H9 (cell line): ENCODE measurements around the gene GRIFIN. TPM values are rescaled to one million over a fixed set of nuclear protein-coding genes. Genes with fewer than 3 reads are reported as not detected.

Experiments
- DNase-seq: peaks from one replicate; pipeline ENCODE4 v3.0.0-alpha.2; 2017
- H2AFZ ChIP-seq: one replicate; pipeline ENCODE4 v1.6.1; 2013; ENCODE audit warnings: mild to moderate bottlenecking, low read length, control low read depth, moderate library complexity
- H2AK5ac ChIP-seq: 2 replicates; pipeline ENCODE4 v1.6.1; 2013; ENCODE audit warnings: low read length, control low read depth, mixed read lengths; ENCODE audit not compliant: insufficient read length
- H2BK120ac ChIP-seq: one replicate; pipeline ENCODE4 v1.6.1; 2013; ENCODE audit warnings: low read depth, mild to moderate bottlenecking, low read length, control low read depth, inconsistent platforms; ENCODE audit not compliant: poor library complexity, severe bottlenecking
- H2BK12ac ChIP-seq: 2 replicates; pipeline ENCODE4 v1.6.1; 2013; ENCODE audit warnings: low read length, control low read depth, mixed read lengths, low read depth; ENCODE audit not compliant: insufficient read length
- H2BK15ac ChIP-seq: 2 replicates; pipeline ENCODE4 v1.6.1; 2013; ENCODE audit warnings: low read depth, low read length, control low read depth
- H2BK20ac ChIP-seq: one replicate; pipeline ENCODE4 v1.6.1; 2013; ENCODE audit warnings: low read depth, mild to moderate bottlenecking, low read length, control low read depth, inconsistent platforms; ENCODE audit not compliant: poor library complexity, severe bottlenecking
- H2BK5ac ChIP-seq: 2 replicates; pipeline ENCODE4 v1.6.1; 2013; ENCODE audit warnings: low read length, control low read depth, mixed read lengths; ENCODE audit not compliant: insufficient read length
- H3K14ac ChIP-seq: 2 replicates; pipeline ENCODE4 v1.6.1; 2013; ENCODE audit warnings: low read length, control low read depth; ENCODE audit not compliant: insufficient read depth
- H3K18ac ChIP-seq: 2 replicates; pipeline ENCODE4 v1.6.1; 2013; ENCODE audit warnings: low read depth, mild to moderate bottlenecking, mixed read lengths, low read length, control low read depth; ENCODE audit not compliant: insufficient read length
- H3K23ac ChIP-seq: 2 replicates; pipeline ENCODE4 v1.6.1; 2013; ENCODE audit warnings: low read length, control low read depth, mixed read lengths, low read depth; ENCODE audit not compliant: insufficient read length
- H3K23me2 ChIP-seq: 2 replicates; pipeline ENCODE4 v1.6.1; 2013; ENCODE audit warnings: low read depth, mild to moderate bottlenecking, mixed read lengths, low read length, control low read depth; ENCODE audit not compliant: insufficient read length, poor library complexity, severe bottlenecking
- H3K27ac ChIP-seq: 2 replicates; pipeline ENCODE4 v1.5.1; 2013; ENCODE audit warnings: low read length, control low read depth, mixed read lengths, low read depth; ENCODE audit not compliant: insufficient read length
- H3K27me3 ChIP-seq: 2 replicates; pipeline ENCODE4 v1.6.1; 2013; ENCODE audit warnings: low read length, control low read depth, inconsistent platforms; ENCODE audit not compliant: insufficient read depth
- H3K4ac ChIP-seq: 2 replicates; pipeline ENCODE4 v1.6.1; 2013; ENCODE audit warnings: low read depth, mild to moderate bottlenecking, control low read depth, inconsistent platforms, low read length, moderate library complexity
- H3K4me1 ChIP-seq: 2 replicates; pipeline ENCODE4 v1.6.1; 2013; ENCODE audit warnings: low read length, control low read depth, inconsistent platforms; ENCODE audit not compliant: insufficient read depth
- H3K4me2 ChIP-seq: 2 replicates; pipeline ENCODE4 v1.6.1; 2013; ENCODE audit warnings: low read length, control low read depth, mixed read lengths; ENCODE audit not compliant: insufficient read length, insufficient read depth
- H3K56ac ChIP-seq: 2 replicates; pipeline ENCODE4 v1.6.1; 2013; ENCODE audit warnings: low read depth, mild to moderate bottlenecking, mixed read lengths, low read length, control low read depth; ENCODE audit not compliant: insufficient read length
- H3K79me1 ChIP-seq: 2 replicates; pipeline ENCODE4 v1.6.1; 2013; ENCODE audit warnings: low read depth, mild to moderate bottlenecking, moderate library complexity, low read length, control low read depth, inconsistent platforms; ENCODE audit not compliant: insufficient read depth, poor library complexity, severe bottlenecking
- H3K79me2 ChIP-seq: 2 replicates; pipeline ENCODE4 v1.6.1; 2013; ENCODE audit warnings: low read length, control low read depth, inconsistent platforms; ENCODE audit not compliant: insufficient read depth
- H3K9ac ChIP-seq: 2 replicates; pipeline ENCODE4 v1.6.1; 2013; ENCODE audit warnings: low read length, control low read depth, mixed read lengths; ENCODE audit not compliant: insufficient read length; ENCODE audit errors: extremely low read depth
- H3K9me3 ChIP-seq: one replicate; pipeline ENCODE4 v1.6.1; 2013; ENCODE audit warnings: low read depth, low read length, inconsistent platforms; ENCODE audit not compliant: control insufficient read depth
- H3T11ph ChIP-seq: one replicate; pipeline ENCODE4 v1.6.1; 2013; ENCODE audit warnings: mild to moderate bottlenecking, low read length, control low read depth, inconsistent platforms
- H4K20me1 ChIP-seq: one replicate; pipeline ENCODE4 v1.6.1; 2013; ENCODE audit not compliant: control insufficient read depth, insufficient read length, insufficient read depth
- H4K5ac ChIP-seq: 2 replicates; pipeline ENCODE4 v1.6.1; 2013; ENCODE audit warnings: low read depth, mild to moderate bottlenecking, mixed read lengths, low read length, control low read depth; ENCODE audit not compliant: insufficient read length
- H4K8ac ChIP-seq: replicated peaks from 2 replicates; pipeline ENCODE4 v1.6.1; 2013; ENCODE audit warnings: low read length, control low read depth, mixed read lengths, low read depth; ENCODE audit not compliant: insufficient read length
- H4K91ac ChIP-seq: 2 replicates; pipeline ENCODE4 v1.6.1; 2013; ENCODE audit warnings: low read depth, mild to moderate bottlenecking, moderate library complexity, mixed read lengths, low read length, control low read depth; ENCODE audit not compliant: insufficient read length
- H3K27ac Mint-ChIP-seq, 3 experiments: 2 replicates in 2 of 3; 3 replicates in 1 of 3; pipeline ENCODE4 v1.8.0; 2020 to 2021; ENCODE audit warnings: mixed read lengths in 3 of 3, mild to moderate bottlenecking in 1 of 3, moderate library complexity in 1 of 3
- H3K27me3 Mint-ChIP-seq: 2 replicates; pipeline ENCODE4 v1.8.0; 2021; ENCODE audit warnings: low read depth, mild to moderate bottlenecking, moderate library complexity, mixed read lengths
- H3K36me3 Mint-ChIP-seq, 3 experiments: 2 replicates in 2 of 3; 3 replicates in 1 of 3; pipeline ENCODE4 v1.8.0; 2020 to 2021; ENCODE audit warnings: low read depth in 3 of 3, mixed read lengths in 3 of 3; ENCODE audit not compliant: insufficient read depth in 1 of 3
- H3K4me1 Mint-ChIP-seq, 2 experiments: 2 replicates each; pipeline ENCODE4 v1.8.0; 2020; ENCODE audit warnings: mixed read lengths in 2 of 2
- H3K4me3 Mint-ChIP-seq, 2 experiments: 2 replicates in 1 of 2; 3 replicates in 1 of 2; pipeline ENCODE4 v1.8.0; 2020 to 2021; ENCODE audit warnings: mild to moderate bottlenecking in 2 of 2, mixed read lengths in 2 of 2, moderate library complexity in 1 of 2
- H3K9me3 Mint-ChIP-seq, 2 experiments: 2 replicates in 1 of 2; 3 replicates in 1 of 2; pipeline ENCODE4 v1.8.0; 2020; ENCODE audit warnings: mild to moderate bottlenecking in 2 of 2, mixed read lengths in 2 of 2, moderate library complexity in 1 of 2
- WGBS: extraction: QIAGEN DNeasy Blood & Tissue Kit; methylation state at CpG from one replicate; pipeline ENCODE4 v1.1.7; 2013; ENCODE audit warnings: missing lambda C conversion rate, low lambda C conversion rate, mixed read lengths; ENCODE audit not compliant: insufficient read length; ENCODE audit errors: extremely low coverage; 5-methylcytosine and 5-hydroxymethylcytosine counted together
- total RNA-seq: library from RNA; stranded (reverse); gene quantifications from 2 replicates; pipeline ENCODE4 v1.2.1, GENCODE V29; 2021
- TF ChIP-seq, protein P1 (sequence below): fragments of 200-600 bp; sonication (generic); conservative IDR thresholded peaks from 3 replicates; pipeline ENCODE4 v1.8.0; 2021; ENCODE audit warnings: antibody characterized with exemption, mild to moderate bottlenecking

Gene GRIFIN
- total RNA-seq, 1 experiment from 2014 or later: not detected

DNA sequence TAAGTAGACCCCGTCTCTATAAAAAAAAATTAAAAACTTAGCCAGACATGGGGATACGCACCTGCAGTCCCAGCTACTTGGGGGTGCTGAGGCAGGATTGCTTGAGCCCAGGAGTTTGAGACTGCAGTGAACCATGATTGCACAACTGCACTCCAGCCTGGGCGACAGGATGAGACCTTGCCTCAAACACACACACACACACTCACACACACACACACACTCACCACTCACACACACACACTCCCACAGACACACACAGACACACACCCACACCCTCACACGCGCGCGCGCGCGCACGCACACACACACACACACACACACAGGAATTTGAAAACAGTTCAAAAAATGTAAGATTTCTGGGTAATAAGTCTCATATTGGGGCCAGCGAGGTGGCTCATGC lies 8.7 kb upstream of the GRIFIN start:
- H3K79me2 ChIP-seq: no peaks in the 10 kb centered on the region
- WGBS: no CpG with 5 or more reads among the region's 12 CpGs
- H2BK5ac ChIP-seq: no peak overlapping the region
- TF ChIP-seq, protein P1, sequence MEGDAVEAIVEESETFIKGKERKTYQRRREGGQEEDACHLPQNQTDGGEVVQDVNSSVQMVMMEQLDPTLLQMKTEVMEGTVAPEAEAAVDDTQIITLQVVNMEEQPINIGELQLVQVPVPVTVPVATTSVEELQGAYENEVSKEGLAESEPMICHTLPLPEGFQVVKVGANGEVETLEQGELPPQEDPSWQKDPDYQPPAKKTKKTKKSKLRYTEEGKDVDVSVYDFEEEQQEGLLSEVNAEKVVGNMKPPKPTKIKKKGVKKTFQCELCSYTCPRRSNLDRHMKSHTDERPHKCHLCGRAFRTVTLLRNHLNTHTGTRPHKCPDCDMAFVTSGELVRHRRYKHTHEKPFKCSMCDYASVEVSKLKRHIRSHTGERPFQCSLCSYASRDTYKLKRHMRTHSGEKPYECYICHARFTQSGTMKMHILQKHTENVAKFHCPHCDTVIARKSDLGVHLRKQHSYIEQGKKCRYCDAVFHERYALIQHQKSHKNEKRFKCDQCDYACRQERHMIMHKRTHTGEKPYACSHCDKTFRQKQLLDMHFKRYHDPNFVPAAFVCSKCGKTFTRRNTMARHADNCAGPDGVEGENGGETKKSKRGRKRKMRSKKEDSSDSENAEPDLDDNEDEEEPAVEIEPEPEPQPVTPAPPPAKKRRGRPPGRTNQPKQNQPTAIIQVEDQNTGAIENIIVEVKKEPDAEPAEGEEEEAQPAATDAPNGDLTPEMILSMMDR: no peak
- no peaks in the 10 kb centered on the region for H3K79me1 ChIP-seq
- H3K4ac ChIP-seq: no peak overlapping the region
- H4K8ac ChIP-seq: no peak overlapping the region
- no peak for DNase-seq
- no peak overlapping the region for H3T11ph ChIP-seq
- H3K4me2 ChIP-seq: no peak overlapping the region
- Mint-ChIP-seq H3K9me3 (peaks cover 4 to 6% of the 10 kb centered on the region in 2 experiments; a peak in 4 of 5 replicates), H3K4me1 (peaks cover 2 to 9% of the 10 kb centered on the region in 2 experiments; a peak in 2 of 4 replicates), H3K27me3 (peaks cover 10% of the 10 kb centered on the region), H3K27ac (no peak overlapping the region; a peak in 2 of 7 replicates), H3K36me3 (no peaks in the 10 kb centered on the region), H3K4me3 (no peak overlapping the region)
- no peak overlapping the region for H2BK12ac ChIP-seq
- no peaks in the 10 kb centered on the region for H3K23me2 ChIP-seq
- H2BK15ac ChIP-seq: no peak overlapping the region
- H3K27me3 ChIP-seq: no peaks in the 10 kb centered on the region
- H3K56ac ChIP-seq: no peak overlapping the region
- H3K9me3 ChIP-seq: no peaks in the 10 kb centered on the region
- H4K91ac ChIP-seq: no peak overlapping the region
- H3K4me1 ChIP-seq: no peaks in the 10 kb centered on the region
- no peak overlapping the region for H2BK120ac ChIP-seq
- H3K23ac ChIP-seq: no peak overlapping the region
- no peak overlapping the region for H2AK5ac ChIP-seq
- no peak overlapping the region for H3K14ac ChIP-seq
- no peak overlapping the region for H3K27ac ChIP-seq
- H4K20me1 ChIP-seq: no peaks in the 10 kb centered on the region
- no peak overlapping the region for H4K5ac ChIP-seq
- no peak overlapping the region for H3K18ac ChIP-seq
- H2AFZ ChIP-seq: no peak overlapping the region
- H2BK20ac ChIP-seq: no peak overlapping the region
- H3K9ac ChIP-seq: no peak overlapping the region
